Endodermal cell (in vitro differentiated cells): Measurements from ENCODE around the gene F7. TPM values are rescaled to one million over a fixed set of nuclear protein-coding genes. Genes with fewer than 3 reads are reported as not detected.

Experiments used
- DNase-seq: peaks from one replicate; pipeline ENCODE4 v3.0.0-alpha.2; 2017
- H3K27ac ChIP-seq: 2 replicates; pipeline ENCODE4 v1.5.1; 2013; ENCODE audit warnings: mild to moderate bottlenecking, low read depth, low read length, moderate library complexity
- H3K27me3 ChIP-seq: 2 replicates; pipeline ENCODE4 v1.6.1; 2013; ENCODE audit warnings: mild to moderate bottlenecking, low read length, moderate library complexity; ENCODE audit not compliant: insufficient read depth, control insufficient read depth, poor library complexity, severe bottlenecking
- H3K36me3 ChIP-seq: 2 replicates; pipeline ENCODE4 v1.7.0; 2013; ENCODE audit warnings: mild to moderate bottlenecking, low read length, moderate library complexity; ENCODE audit not compliant: control insufficient read depth, insufficient read depth
- H3K4me1 ChIP-seq: one replicate; pipeline ENCODE4 v1.7.0; 2013; ENCODE audit warnings: low read length; ENCODE audit not compliant: control insufficient read depth, insufficient read depth
- H3K4me3 ChIP-seq: 2 replicates; pipeline ENCODE4 v1.5.1; 2013; ENCODE audit warnings: mild to moderate bottlenecking, low read length, moderate library complexity
- H3K9ac ChIP-seq: 2 replicates; pipeline ENCODE4 v1.6.1; 2013; ENCODE audit warnings: mild to moderate bottlenecking, low read length, moderate library complexity; ENCODE audit not compliant: poor library complexity, severe bottlenecking; ENCODE audit errors: extremely low read depth
- H3K9me3 ChIP-seq: 2 replicates; pipeline ENCODE4 v1.6.1; 2013; ENCODE audit warnings: mild to moderate bottlenecking, low read length, moderate library complexity; ENCODE audit not compliant: control insufficient read depth
- H3K27ac Mint-ChIP-seq: 2 replicates; pipeline ENCODE4 v1.8.0; 2020; ENCODE audit warnings: mixed read lengths
- H3K27me3 Mint-ChIP-seq: 2 replicates; pipeline ENCODE4 v1.8.0; 2021; ENCODE audit warnings: mild to moderate bottlenecking, mixed read lengths; ENCODE audit not compliant: insufficient read depth
- H3K36me3 Mint-ChIP-seq: 2 replicates; pipeline ENCODE4 v1.8.0; 2020; ENCODE audit warnings: low read depth, mixed read lengths
- H3K4me1 Mint-ChIP-seq: 2 replicates; pipeline ENCODE4 v1.8.0; 2020; ENCODE audit warnings: mixed read lengths
- H3K4me3 Mint-ChIP-seq: 2 replicates; pipeline ENCODE4 v1.8.0; 2020; ENCODE audit warnings: mild to moderate bottlenecking, moderate library complexity, mixed read lengths
- H3K9me3 Mint-ChIP-seq: 2 replicates; pipeline ENCODE4 v1.8.0; 2020; ENCODE audit warnings: mild to moderate bottlenecking, mixed read lengths
- CTCF ChIP-seq: fragments of 200-600 bp; sonication (generic); conservative IDR thresholded peaks from 2 replicates; pipeline ENCODE4 v1.5.0; 2021; ENCODE audit warnings: antibody characterized with exemption, mild to moderate bottlenecking
- WGBS, 2 experiments: methylation state at CpG; one replicate each; pipeline versions ENCODE4 v1.1.5 to v1.1.7; 2013; ENCODE audit warnings: missing lambda C conversion rate in 2 of 2, mixed read lengths in 1 of 2; ENCODE audit not compliant: insufficient coverage in 1 of 2, insufficient read length in 1 of 2; 5-methylcytosine and 5-hydroxymethylcytosine counted together
- total RNA-seq, 2 donors: library from RNA; stranded (reverse); fragmentation: NEBNext Ultra II Directional in 1 of 2; extraction: Animal tissue kit (Norgen Biotek cat#: 25700) in 1 of 2; gene quantifications; 2 replicates in 1 of 2; 3 replicates in 1 of 2; pipeline ENCODE4 v1.2.1, GENCODE V29; 2021

F7 gene
- total RNA-seq, 2 donors from 2014 or later = 4.7 to 6.4 TPM

GRCh38 chr13:113141601-113141970, 36.0 kb downstream of the F7 start:
- 94 to 98% methylated on average over 12 to 18 of the region's 18 CpGs for WGBS, 2 experiments
- no peak overlapping the region for H3K27ac Mint-ChIP-seq
- no peaks in the 10 kb centered on the region for H3K4me1 Mint-ChIP-seq

DNA sequence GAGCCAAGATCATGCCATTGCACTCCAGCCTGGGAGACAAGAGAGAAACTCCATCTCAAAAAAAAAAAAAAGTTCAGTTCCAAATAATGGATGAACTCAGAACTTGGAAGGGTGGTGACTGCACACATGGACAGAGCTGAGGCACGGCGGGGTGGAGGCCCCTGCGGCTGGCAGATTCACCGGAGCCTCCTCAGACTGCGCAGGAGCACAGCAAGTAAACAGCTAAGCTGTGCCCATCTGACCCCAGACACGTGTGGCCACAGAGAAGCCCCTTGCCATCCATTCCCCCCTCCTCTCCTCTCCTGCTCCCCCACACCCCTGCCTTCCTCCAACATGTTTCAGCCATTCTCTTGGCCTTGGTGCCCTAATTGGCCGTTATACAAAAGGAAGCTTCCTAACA, 37.3 kb downstream of the F7 start:
- Histone ChIP-seq H3K4me3 (no peak overlapping the region), H3K27ac (no peak overlapping the region), H3K9me3 (no peaks in the 10 kb centered on the region), H3K9ac (no peak overlapping the region), H3K27me3 (no peaks in the 10 kb centered on the region), H3K4me1 (no peaks in the 10 kb centered on the region), H3K36me3 (no peaks in the 10 kb centered on the region)
- no peaks in the 10 kb centered on the region for H3K9me3 Mint-ChIP-seq
- peaks cover 21% of the 10 kb centered on the region for H3K36me3 Mint-ChIP-seq
- H3K4me3 Mint-ChIP-seq = no peak overlapping the region
- H3K27ac Mint-ChIP-seq = no peak overlapping the region
- H3K4me1 Mint-ChIP-seq = no peaks in the 10 kb centered on the region
- no peaks in the 10 kb centered on the region for H3K27me3 Mint-ChIP-seq
- DNase-seq = peak; percentile 28
- WGBS, 2 experiments = 92 to 94% methylated on average over 4 to 7 of the region's 7 CpGs
- no peak for TF ChIP-seq CTCF

More at GRCh38 chr13:113141601-113141970, 36.0 kb downstream of the F7 start:
- H3K27me3 ChIP-seq = no peaks in the 10 kb centered on the region
- no peaks in the 10 kb centered on the region for H3K36me3 ChIP-seq
- no peak for DNase-seq
- Mint-ChIP-seq H3K27me3 (no peaks in the 10 kb centered on the region), H3K9me3 (no peaks in the 10 kb centered on the region), H3K36me3 (peaks cover 21% of the 10 kb centered on the region), H3K4me3 (no peak overlapping the region)
- no peak overlapping the region for H3K4me3 ChIP-seq
- H3K9ac ChIP-seq = no peak overlapping the region
- no peak for TF ChIP-seq CTCF
- H3K9me3 ChIP-seq = no peaks in the 10 kb centered on the region
- no peak overlapping the region for H3K27ac ChIP-seq
- H3K4me1 ChIP-seq = no peaks in the 10 kb centered on the region

GRCh38 chr13:113143466-113144254, 38.1 kb downstream of the F7 start:
- H3K4me1 Mint-ChIP-seq = no peaks in the 10 kb centered on the region
- H3K36me3 Mint-ChIP-seq = peaks cover 21% of the 10 kb centered on the region
- Histone ChIP-seq H3K9me3 (no peaks in the 10 kb centered on the region), H3K9ac (no peak overlapping the region), H3K4me1 (no peaks in the 10 kb centered on the region), H3K27ac (no peak overlapping the region), H3K4me3 (no peak overlapping the region), H3K27me3 (no peaks in the 10 kb centered on the region), H3K36me3 (no peaks in the 10 kb centered on the region)
- no peak overlapping the region for H3K4me3 Mint-ChIP-seq
- whole genome bisulfite sequencing, 2 experiments = 93 to 94% methylated on average over 20 to 39 of the region's 39 CpGs
- no peak overlapping the region for H3K27ac Mint-ChIP-seq
- H3K9me3 Mint-ChIP-seq = no peaks in the 10 kb centered on the region
- DNase-seq = peak; percentile 41
- TF ChIP-seq CTCF = no peak
- H3K27me3 Mint-ChIP-seq = no peaks in the 10 kb centered on the region
